HG02610 (cell line): Measurements from ENCODE around the gene KRTAP23-1.

Experiments used
- ATAC-seq: cut with Tn5 transposase; IDR thresholded peaks from one replicate; pipeline ENCODE4 v1.9.1; 2021; ENCODE audit warnings: mild to moderate bottlenecking, moderate library complexity; ENCODE audit not compliant: unreplicated experiment

KRTAP23-1 gene

GRCh38 chr21:30348506-30348905 lies at the start of gene KRTAP23-1:
TSS of gene KRTAP23-1 (minus strand) at chr21:30348606. CDS start at chr21:30348606, 0 bp downstream.
- ATAC-seq = no peak

- ATAC-seq = no peak
Observed at GRCh38 chr21:30395731-30396130, 47.3 kb upstream of the KRTAP23-1 start, which contains the start of gene KRTAP13-1. TSS of gene KRTAP13-1 (plus strand) at chr21:30396031. CDS start at chr21:30396087, 56 bp downstream.

GRCh38 chr21:30391492-30392025 lies 43.2 kb upstream of the KRTAP23-1 start:
- no peak for ATAC-seq

- ATAC-seq = no peak
Observed at GRCh38 chr21:30382201-30382600, 33.8 kb upstream of the KRTAP23-1 start.

GRCh38 chr21:30372139-30372770 lies 23.8 kb upstream of the KRTAP23-1 start, which contains the start of gene KRTAP13-2:
TSS of gene KRTAP13-2 (minus strand) at chr21:30372271. CDS start at chr21:30372213, 58 bp downstream.
- no peak for ATAC-seq

GRCh38 chr21:30355906-30356305 lies 7.5 kb upstream of the KRTAP23-1 start:
- no peak for ATAC-seq

- ATAC-seq = no peak
Observed at GRCh38 chr21:30354308-30355005, 6.1 kb upstream of the KRTAP23-1 start.

GRCh38 chr21:30351534-30351933 lies 3.1 kb upstream of the KRTAP23-1 start:
- ATAC-seq = no peak

- ATAC-seq = no peak
Observed at GRCh38 chr21:30349572-30349971, 1.2 kb upstream of the KRTAP23-1 start.

- no peak for ATAC-seq
Observed at GRCh38 chr21:30345014-30345413, 3.4 kb downstream of the KRTAP23-1 start.

- ATAC-seq = peak; percentile 43
Observed at GRCh38 chr21:30340714-30341573, 7.5 kb downstream of the KRTAP23-1 start.

- no peak for ATAC-seq
Observed at GRCh38 chr21:30338717-30339116, 9.7 kb downstream of the KRTAP23-1 start.

- no peak for ATAC-seq
Observed at GRCh38 chr21:30337772-30338171, 10.6 kb downstream of the KRTAP23-1 start.

- ATAC-seq = no peak
Observed at GRCh38 chr21:30337276-30337744, 11.1 kb downstream of the KRTAP23-1 start, which contains the start of gene KRTAP27-1. TSS of gene KRTAP27-1 (minus strand) at chr21:30337694. CDS start at chr21:30337668, 26 bp downstream.

- no peak for ATAC-seq
Observed at GRCh38 chr21:30336596-30336995, 11.8 kb downstream of the KRTAP23-1 start.

- no peak for ATAC-seq
Observed at GRCh38 chr21:30333736-30334135, 14.7 kb downstream of the KRTAP23-1 start.

GRCh38 chr21:30332681-30333080 lies 15.7 kb downstream of the KRTAP23-1 start:
- ATAC-seq = no peak

- no peak for ATAC-seq
Observed at GRCh38 chr21:30329203-30329875, 19.1 kb downstream of the KRTAP23-1 start.

GRCh38 chr21:30326390-30326789 lies 22.0 kb downstream of the KRTAP23-1 start:
- no peak for ATAC-seq

GRCh38 chr21:30320215-30320614 lies 28.2 kb downstream of the KRTAP23-1 start, which contains the start of gene KRTAP26-1:
TSS of gene KRTAP26-1 (minus strand) at chr21:30320315. CDS start at chr21:30320035, 280 bp downstream.
- ATAC-seq = no peak
